Lower leg skin (tissue), 4 donors: Measurements from ENCODE around the gene ID4. TPM values are rescaled to one million over a fixed set of nuclear protein-coding genes. Genes with fewer than 3 reads are reported as not detected.

ENCODE experiments used
- DNase-seq, 2 donors: peaks; one replicate each; pipeline ENCODE4 v3.0.0-alpha.2; 2019; ENCODE audit warnings: low spot score in 2 of 2
- H3K4me3 ChIP-seq: fragments of 200-600 bp; sonication (generic); 2 replicates; pipeline ENCODE4 v1.5.1; 2017; ENCODE audit warnings: mild to moderate bottlenecking, low read depth; ENCODE audit not compliant: poor library complexity, severe bottlenecking
- POLR2A ChIP-seq, 2 donors: fragments of 450-650 bp; IDR thresholded peaks; one replicate each; pipeline ENCODE4 v1.6.1; 2016 to 2017; ENCODE audit warnings: antibody characterized with exemption in 2 of 2, mild to moderate bottlenecking in 1 of 2, moderate library complexity in 1 of 2
- WGBS, 2 donors: methylation state at CpG; one replicate each; pipeline ENCODE4 v1.1.5; 2018; 5-methylcytosine and 5-hydroxymethylcytosine counted together
- intact Hi-C: fragments of 100-400 bp; cut with DNase I; formaldehyde crosslinking; loops from one replicate; pipeline ENCODE4 v1.15.0; 2023; ENCODE audit warnings: low total_unique reads
- total RNA-seq, 4 donors: library from RNA; depleted of rRNA; stranded (reverse); fragments of >200 nt; gene quantifications; one replicate each; pipeline ENCODE4 v1.1.0, GENCODE V29; 2016
- TF ChIP-seq, protein P1 (sequence below), 3 donors: fragments of 450-650 bp; IDR thresholded peaks; one replicate each; pipeline ENCODE4 v1.5.1; 2016; ENCODE audit warnings: antibody characterized with exemption in 3 of 3, mild to moderate bottlenecking in 3 of 3, moderate library complexity in 2 of 3

Gene ID4
- total RNA-seq, 4 donors from 2014 or later, result 210 to 294 (median 234) TPM

GRCh38 chr6:19866173-19866984, 29.2 kb downstream of the ID4 start:
- no peak for DNase-seq
- H3K4me3 ChIP-seq, result no peak overlapping the region
- intact Hi-C loops, result no loop called here
- TF ChIP-seq POLR2A (IDR thresholded peaks at IDR 0.05), result no peak
- TF ChIP-seq, protein P1, sequence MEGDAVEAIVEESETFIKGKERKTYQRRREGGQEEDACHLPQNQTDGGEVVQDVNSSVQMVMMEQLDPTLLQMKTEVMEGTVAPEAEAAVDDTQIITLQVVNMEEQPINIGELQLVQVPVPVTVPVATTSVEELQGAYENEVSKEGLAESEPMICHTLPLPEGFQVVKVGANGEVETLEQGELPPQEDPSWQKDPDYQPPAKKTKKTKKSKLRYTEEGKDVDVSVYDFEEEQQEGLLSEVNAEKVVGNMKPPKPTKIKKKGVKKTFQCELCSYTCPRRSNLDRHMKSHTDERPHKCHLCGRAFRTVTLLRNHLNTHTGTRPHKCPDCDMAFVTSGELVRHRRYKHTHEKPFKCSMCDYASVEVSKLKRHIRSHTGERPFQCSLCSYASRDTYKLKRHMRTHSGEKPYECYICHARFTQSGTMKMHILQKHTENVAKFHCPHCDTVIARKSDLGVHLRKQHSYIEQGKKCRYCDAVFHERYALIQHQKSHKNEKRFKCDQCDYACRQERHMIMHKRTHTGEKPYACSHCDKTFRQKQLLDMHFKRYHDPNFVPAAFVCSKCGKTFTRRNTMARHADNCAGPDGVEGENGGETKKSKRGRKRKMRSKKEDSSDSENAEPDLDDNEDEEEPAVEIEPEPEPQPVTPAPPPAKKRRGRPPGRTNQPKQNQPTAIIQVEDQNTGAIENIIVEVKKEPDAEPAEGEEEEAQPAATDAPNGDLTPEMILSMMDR (IDR thresholded peaks at IDR 0.05), result no peak
- 76 to 86% methylated on average over 18 of the region's 18 CpGs for WGBS, 2 donors

DNA sequence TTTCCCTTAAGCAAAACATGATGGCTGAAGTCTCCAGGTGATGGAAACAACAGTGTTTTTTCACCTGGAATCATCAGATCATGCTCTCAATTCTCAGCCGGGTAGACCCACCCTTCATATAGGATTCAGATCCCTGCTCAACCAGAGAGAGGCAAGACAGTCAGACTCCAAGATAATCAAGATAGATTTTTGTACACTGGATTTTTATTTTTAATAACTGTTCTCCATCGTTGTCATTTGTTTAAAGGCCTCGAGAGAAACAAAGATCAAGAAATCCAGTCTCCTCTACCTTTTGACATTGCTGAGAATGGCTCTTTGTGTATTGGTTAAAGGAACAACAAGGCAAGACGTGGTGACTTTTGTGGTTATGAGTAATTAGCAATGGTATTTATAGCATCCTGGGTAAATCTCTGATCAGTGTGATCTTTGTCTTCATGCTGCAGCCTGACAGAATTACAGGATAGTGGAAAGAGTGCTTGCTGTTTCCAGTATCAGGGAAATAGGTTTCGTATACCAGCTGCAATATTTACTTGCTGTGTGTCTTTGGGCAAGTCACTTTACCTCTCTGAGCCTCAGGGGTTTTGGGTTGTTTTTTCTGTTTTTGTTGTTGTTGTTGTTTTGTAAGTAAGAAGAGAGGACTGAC, 29.9 kb downstream of the ID4 start:
- no peak for TF ChIP-seq POLR2A (IDR thresholded peaks at IDR 0.05)
- TF ChIP-seq, protein P1 (IDR thresholded peaks at IDR 0.05), result no peak
- H3K4me3 ChIP-seq, result no peak overlapping the region
- DNase-seq, result no peak
- WGBS, 2 donors, result 43 to 45% methylated on average over 5 of the region's 5 CpGs
- intact Hi-C loops, result no loop called here

- WGBS, 2 donors, result 82 to 85% methylated on average over 9 of the region's 9 CpGs
- TF ChIP-seq, protein P1 (IDR thresholded peaks at IDR 0.05), result no peak
- no peak for TF ChIP-seq POLR2A (IDR thresholded peaks at IDR 0.05)
- no peak overlapping the region for H3K4me3 ChIP-seq
- intact Hi-C loops, result no loop called here
- DNase-seq, result no peak
Observed at GRCh38 chr6:19869464-19869863, 32.3 kb downstream of the ID4 start.

DNA sequence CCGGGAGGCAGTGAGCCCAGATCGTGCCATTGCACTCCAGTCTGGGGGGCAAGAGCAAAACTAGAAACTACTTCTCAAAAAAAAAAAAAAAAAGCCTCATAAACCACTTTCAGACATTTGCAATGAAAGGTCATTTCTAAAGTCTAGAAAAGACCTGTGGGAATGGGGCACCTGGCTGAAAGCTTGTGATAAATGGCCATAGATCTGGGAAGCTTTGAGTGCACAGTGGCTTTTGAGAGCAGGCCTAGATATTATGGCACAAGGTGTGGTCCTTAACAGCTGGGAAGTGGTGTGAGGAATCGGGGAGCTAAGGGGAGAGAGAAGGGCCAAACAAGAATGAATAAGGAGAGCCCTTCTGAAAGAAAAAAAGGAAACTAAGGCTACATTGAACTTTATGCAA, 33.2 kb downstream of the ID4 start:
- no peak for TF ChIP-seq POLR2A (IDR thresholded peaks at IDR 0.05)
- TF ChIP-seq, protein P1 (IDR thresholded peaks at IDR 0.05), result no peak
- H3K4me3 ChIP-seq, result no peak overlapping the region
- 91 to 92% methylated on average over 3 of the region's 3 CpGs for WGBS, 2 donors
- DNase-seq, result no peak
- intact Hi-C loops, result no loop called here

DNA sequence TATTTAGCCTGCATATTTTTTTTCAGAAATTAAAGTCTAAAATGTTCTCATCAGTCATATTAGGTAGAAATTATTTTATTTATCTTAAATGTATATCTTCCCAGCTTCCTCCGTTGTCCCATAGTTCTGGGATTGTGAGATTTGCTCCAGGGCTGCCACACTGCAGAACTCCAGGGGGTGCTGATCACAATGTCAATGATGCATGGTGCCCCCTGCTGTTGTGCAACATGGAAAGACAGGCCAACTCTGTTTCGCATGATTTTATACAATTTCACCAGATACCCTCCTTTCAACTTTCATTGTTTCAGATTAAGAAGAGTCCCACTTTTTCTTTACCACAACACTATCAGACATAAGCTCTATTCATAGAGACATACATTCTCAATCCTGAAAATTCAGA, 35.9 kb downstream of the ID4 start:
- TF ChIP-seq POLR2A (IDR thresholded peaks at IDR 0.05), result no peak
- TF ChIP-seq, protein P1 (IDR thresholded peaks at IDR 0.05), result no peak
- no peak for DNase-seq
- WGBS, 2 donors, result 75 to 77% methylated on average over 2 of the region's 2 CpGs
- intact Hi-C loops, result no loop called here
- no peak overlapping the region for H3K4me3 ChIP-seq
